NT2/D1 (cell line): ENCODE measurements around the gene ZSCAN18.

Experiments used
- SUZ12 ChIP-seq: IDR thresholded peaks from 2 replicates; pipeline ENCODE4 v1.6.1; 2011; ENCODE audit not compliant: insufficient read length, insufficient read depth; ENCODE audit errors: extremely low read depth
- YY1 ChIP-seq: IDR thresholded peaks from 2 replicates; pipeline ENCODE4 v1.6.1; 2011; ENCODE audit not compliant: insufficient read length, insufficient read depth
- ZNF274 ChIP-seq: IDR thresholded peaks from 2 replicates; pipeline ENCODE4 v1.6.1; 2011; ENCODE audit warnings: mild to moderate bottlenecking, low read depth, low read length

DNA sequence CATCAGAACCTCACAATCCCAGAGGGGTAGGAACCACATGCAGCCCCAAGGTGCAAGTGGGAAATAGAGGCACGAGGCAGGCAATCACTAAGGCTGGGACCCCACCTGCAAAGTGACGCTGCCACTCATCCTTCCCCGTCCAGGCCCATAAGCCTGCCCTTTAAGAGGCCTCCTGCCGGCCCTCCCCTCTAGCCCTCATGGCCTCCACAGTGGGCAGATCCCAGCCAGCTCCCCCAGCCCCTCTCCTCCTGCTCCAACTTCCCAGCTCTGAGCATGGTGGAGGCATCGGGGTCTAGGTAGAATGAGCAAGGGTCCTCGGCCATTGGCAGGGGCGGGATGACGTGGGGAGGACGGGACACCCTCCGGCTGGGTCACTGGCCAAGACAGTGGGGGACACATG, 2.7 kb downstream of the ZSCAN18 start:
- no peak for TF ChIP-seq ZNF274
- no peak for TF ChIP-seq YY1
- no peak for TF ChIP-seq SUZ12
